Panc1 (cell line): ENCODE results near the gene ARHGAP8. TPM values are rescaled to one million over a fixed set of nuclear protein-coding genes. Genes with fewer than 3 reads are reported as not detected.
"Not testable (repeated sequence)": the region's sequence is repeated elsewhere in the genome, so short reads cannot be mapped to it uniquely, and the experiment has no call there.

Experiments used
- ATAC-seq: fragments of 200-7000 bp; cut with Tn5 transposase; 2 replicates; pipeline ENCODE4 v1.9.1; 2020; ENCODE audit warnings: mild to moderate bottlenecking, moderate library complexity
- BruUV-seq: library from RNA; stranded (reverse); fragments of 400-500 nt; replicated peaks from 2 replicates; lab custom pipeline; 2021; lab: Mats Ljungman, UMichigan
- CTCF ChIA-PET: fragments of 300-600 bp; sonication (Branson Sonifier 250); formaldehyde crosslinking; loops from one replicate; lab custom pipeline; 2022; ENCODE audit warnings: antibody characterized with exemption; lab: Charles Lee
- POLR2A ChIA-PET: fragments of 300-600 bp; sonication (Branson Sonifier 250); formaldehyde crosslinking; loops from one replicate; lab custom pipeline; 2022; ENCODE audit warnings: antibody characterized with exemption; lab: Charles Lee
- DNase-seq: peaks from one replicate; pipeline ENCODE4 v3.0.0-alpha.2; 2010; ENCODE audit warnings: low read depth, low spot score
- H3K27ac ChIP-seq: 2 replicates; pipeline ENCODE4 v1.5.1; 2011; ENCODE audit warnings: mild to moderate bottlenecking, low read length, inconsistent platforms
- H3K27me3 ChIP-seq: fragments of 200-500 bp; sonication (Bioruptor generic); 2 replicates; pipeline ENCODE4 v1.6.0; 2014; ENCODE audit warnings: low read length, inconsistent platforms; ENCODE audit not compliant: control insufficient read depth, insufficient read depth
- H3K36me3 ChIP-seq: fragments of 200-500 bp; sonication (Bioruptor generic); 2 replicates; pipeline ENCODE4 v1.5.1; 2014; ENCODE audit warnings: inconsistent platforms, mild to moderate bottlenecking, low read length, moderate library complexity; ENCODE audit not compliant: control insufficient read depth, insufficient read depth
- H3K4me1 ChIP-seq: 2 replicates; pipeline ENCODE4 v1.5.1; 2011; ENCODE audit warnings: inconsistent platforms, mild to moderate bottlenecking, low read length, moderate library complexity; ENCODE audit not compliant: control insufficient read depth, insufficient read depth
- H3K4me3 ChIP-seq, 2 experiments: 2 replicates each; pipeline ENCODE4 v1.5.1; 2011 to 2012; ENCODE audit warnings: low read depth in 2 of 2, low read length in 2 of 2, mild to moderate bottlenecking in 2 of 2, inconsistent platforms in 1 of 2, moderate library complexity in 1 of 2
- H3K9me3 ChIP-seq: fragments of 200-500 bp; sonication (Bioruptor generic); 2 replicates; pipeline ENCODE4 v1.5.1; 2014; ENCODE audit warnings: low read depth, mild to moderate bottlenecking, inconsistent platforms, low read length, moderate library complexity; ENCODE audit not compliant: control insufficient read depth, insufficient read depth
- POLR2AphosphoS5 ChIP-seq: IDR thresholded peaks from 2 replicates; pipeline ENCODE4 v1.6.1; 2012; ENCODE audit warnings: mild to moderate bottlenecking, low read depth, low read length, moderate library complexity
- SIN3A ChIP-seq: IDR thresholded peaks from 2 replicates; pipeline ENCODE4 v1.6.1; 2012; ENCODE audit warnings: low read depth, mild to moderate bottlenecking, low read length, moderate library complexity, borderline replicate concordance; ENCODE audit not compliant: insufficient read depth
- TCF7L2 ChIP-seq: IDR thresholded peaks from 2 replicates; pipeline ENCODE4 v1.6.1; 2011; ENCODE audit warnings: mild to moderate bottlenecking, low read depth, low read length, inconsistent platforms
- in situ Hi-C: cut with HindIII; loops from 2 replicates; pipeline ENCODE4 v1.10.0; 2016; ENCODE audit warnings: low sequenced_read_pairs, low pct_unique_long_range_greater_than_20kb
- intact Hi-C: fragments of 100-400 bp; cut with micrococcal nuclease; formaldehyde crosslinking; loops from one replicate; pipeline ENCODE4 v1.10.0; 2022; ENCODE audit not compliant: unreplicated experiment
- total RNA-seq: library from RNA; stranded (reverse); gene quantifications from one replicate; pipeline ENCODE4 v1.2.1, GENCODE V29; 2021; ENCODE audit not compliant: unreplicated experiment
- TF ChIP-seq, protein P1 (sequence below): fragments of 450-650 bp; IDR thresholded peaks from 2 replicates; pipeline ENCODE4 v1.5.1; 2017; ENCODE audit warnings: mild to moderate bottlenecking
- TF ChIP-seq, protein P2 (sequence below), 2 experiments: IDR thresholded peaks; 2 replicates each; pipeline ENCODE4 v1.6.1; 2011 to 2012; ENCODE audit warnings: low read depth in 2 of 2, control low read depth in 1 of 2, low read length in 1 of 2, mild to moderate bottlenecking in 1 of 2, moderate library complexity in 1 of 2; ENCODE audit not compliant: insufficient read depth in 1 of 2

The ARHGAP8 gene
- total RNA-seq, 1 experiment from 2014 or later: 9.2 TPM

DNA sequence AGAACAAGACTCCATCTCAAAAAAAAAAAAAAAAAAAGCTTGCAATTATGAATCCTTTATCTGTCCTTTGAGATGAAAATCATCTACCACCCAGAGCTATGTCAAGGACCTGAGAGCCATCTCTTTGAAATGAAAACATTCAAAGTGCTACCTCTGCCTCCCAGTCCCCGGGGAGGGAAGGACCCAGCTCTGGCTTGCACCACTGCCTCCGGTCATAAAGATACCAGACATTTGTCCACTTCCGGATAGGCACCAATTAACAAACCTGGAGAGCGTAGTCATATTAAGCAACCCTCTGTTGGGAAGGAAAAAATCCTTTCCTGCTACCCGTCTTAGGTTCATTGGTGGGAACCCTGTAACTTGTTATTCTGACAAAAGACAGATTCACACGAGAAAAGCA lies 98.6 kb downstream of the ARHGAP8 start:
- H3K36me3 ChIP-seq: no peaks in the 10 kb centered on the region
- in situ Hi-C loops: no loop called here
- DNase-seq (no peak), ATAC-seq (no peak)
- H3K27me3 ChIP-seq: no peaks in the 10 kb centered on the region
- no peak overlapping the region for H3K27ac ChIP-seq
- ChIA-PET POLR2A (no interaction called here), CTCF (no interaction called here)
- BruUV-seq: no TSS peak
- H3K4me3 ChIP-seq: no peak overlapping the region
- no peaks in the 10 kb centered on the region for H3K4me1 ChIP-seq
- TF ChIP-seq, protein P1, sequence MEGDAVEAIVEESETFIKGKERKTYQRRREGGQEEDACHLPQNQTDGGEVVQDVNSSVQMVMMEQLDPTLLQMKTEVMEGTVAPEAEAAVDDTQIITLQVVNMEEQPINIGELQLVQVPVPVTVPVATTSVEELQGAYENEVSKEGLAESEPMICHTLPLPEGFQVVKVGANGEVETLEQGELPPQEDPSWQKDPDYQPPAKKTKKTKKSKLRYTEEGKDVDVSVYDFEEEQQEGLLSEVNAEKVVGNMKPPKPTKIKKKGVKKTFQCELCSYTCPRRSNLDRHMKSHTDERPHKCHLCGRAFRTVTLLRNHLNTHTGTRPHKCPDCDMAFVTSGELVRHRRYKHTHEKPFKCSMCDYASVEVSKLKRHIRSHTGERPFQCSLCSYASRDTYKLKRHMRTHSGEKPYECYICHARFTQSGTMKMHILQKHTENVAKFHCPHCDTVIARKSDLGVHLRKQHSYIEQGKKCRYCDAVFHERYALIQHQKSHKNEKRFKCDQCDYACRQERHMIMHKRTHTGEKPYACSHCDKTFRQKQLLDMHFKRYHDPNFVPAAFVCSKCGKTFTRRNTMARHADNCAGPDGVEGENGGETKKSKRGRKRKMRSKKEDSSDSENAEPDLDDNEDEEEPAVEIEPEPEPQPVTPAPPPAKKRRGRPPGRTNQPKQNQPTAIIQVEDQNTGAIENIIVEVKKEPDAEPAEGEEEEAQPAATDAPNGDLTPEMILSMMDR: no peak
- intact Hi-C loops: no loop called here
- no peaks in the 10 kb centered on the region for H3K9me3 ChIP-seq

DNA sequence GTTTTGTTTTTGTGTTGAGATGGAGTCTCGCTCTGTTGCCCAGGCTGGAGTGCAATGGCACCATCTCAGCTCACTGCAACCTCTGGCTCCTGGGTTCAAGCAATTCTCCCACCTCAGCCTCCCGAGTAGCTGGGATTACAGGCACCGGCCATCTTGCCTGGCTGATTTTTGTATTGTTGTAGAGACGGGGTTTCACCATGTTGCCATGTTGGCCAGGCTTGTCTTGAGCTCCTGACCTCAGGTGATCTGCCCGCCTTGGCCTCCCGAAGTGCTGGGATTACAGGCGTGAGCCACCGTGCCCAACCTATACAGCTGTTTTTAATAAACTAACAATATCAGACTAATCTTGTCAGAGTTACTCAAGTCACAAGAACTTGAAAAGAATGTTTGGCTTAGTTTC lies 102.3 kb downstream of the ARHGAP8 start:
- H3K9me3 ChIP-seq, POLR2A ChIA-PET, ATAC-seq, H3K4me3 ChIP-seq, H3K36me3 ChIP-seq, in situ Hi-C loops, intact Hi-C loops, DNase-seq, H3K27me3 ChIP-seq, H3K27ac ChIP-seq, BruUV-seq, CTCF ChIA-PET, H3K4me1 ChIP-seq: not testable (repeated sequence)

DNA sequence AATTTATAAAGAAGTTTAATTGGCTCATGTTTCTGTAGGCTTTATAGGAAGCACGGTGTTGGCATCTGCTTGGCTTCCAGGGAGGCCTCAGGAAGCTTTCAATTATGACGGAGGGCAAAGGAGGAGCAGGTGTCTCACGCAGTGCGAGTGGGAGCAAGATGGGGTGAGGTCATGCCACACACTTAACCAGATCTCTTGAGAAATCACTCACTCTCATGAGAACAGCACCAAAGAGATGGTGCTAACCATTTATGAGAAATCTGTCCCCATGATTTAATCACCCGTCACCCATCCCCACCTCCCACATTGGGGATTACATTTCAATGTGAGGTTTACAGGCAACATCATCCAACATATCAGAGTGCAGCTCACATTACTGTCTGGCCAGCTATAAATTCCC lies 103.5 kb downstream of the ARHGAP8 start:
- ATAC-seq: no peak
- Histone ChIP-seq H3K4me3 (no peak overlapping the region), H3K27ac (no peak overlapping the region), H3K4me1 (no peaks in the 10 kb centered on the region), H3K27me3 (no peaks in the 10 kb centered on the region), H3K9me3 (no peaks in the 10 kb centered on the region), H3K36me3 (no peaks in the 10 kb centered on the region)
- DNase-seq: no peak
- TF ChIP-seq POLR2AphosphoS5 (no peak), TCF7L2 (no peak), SIN3A (no peak)
- TF ChIP-seq, protein P2, sequence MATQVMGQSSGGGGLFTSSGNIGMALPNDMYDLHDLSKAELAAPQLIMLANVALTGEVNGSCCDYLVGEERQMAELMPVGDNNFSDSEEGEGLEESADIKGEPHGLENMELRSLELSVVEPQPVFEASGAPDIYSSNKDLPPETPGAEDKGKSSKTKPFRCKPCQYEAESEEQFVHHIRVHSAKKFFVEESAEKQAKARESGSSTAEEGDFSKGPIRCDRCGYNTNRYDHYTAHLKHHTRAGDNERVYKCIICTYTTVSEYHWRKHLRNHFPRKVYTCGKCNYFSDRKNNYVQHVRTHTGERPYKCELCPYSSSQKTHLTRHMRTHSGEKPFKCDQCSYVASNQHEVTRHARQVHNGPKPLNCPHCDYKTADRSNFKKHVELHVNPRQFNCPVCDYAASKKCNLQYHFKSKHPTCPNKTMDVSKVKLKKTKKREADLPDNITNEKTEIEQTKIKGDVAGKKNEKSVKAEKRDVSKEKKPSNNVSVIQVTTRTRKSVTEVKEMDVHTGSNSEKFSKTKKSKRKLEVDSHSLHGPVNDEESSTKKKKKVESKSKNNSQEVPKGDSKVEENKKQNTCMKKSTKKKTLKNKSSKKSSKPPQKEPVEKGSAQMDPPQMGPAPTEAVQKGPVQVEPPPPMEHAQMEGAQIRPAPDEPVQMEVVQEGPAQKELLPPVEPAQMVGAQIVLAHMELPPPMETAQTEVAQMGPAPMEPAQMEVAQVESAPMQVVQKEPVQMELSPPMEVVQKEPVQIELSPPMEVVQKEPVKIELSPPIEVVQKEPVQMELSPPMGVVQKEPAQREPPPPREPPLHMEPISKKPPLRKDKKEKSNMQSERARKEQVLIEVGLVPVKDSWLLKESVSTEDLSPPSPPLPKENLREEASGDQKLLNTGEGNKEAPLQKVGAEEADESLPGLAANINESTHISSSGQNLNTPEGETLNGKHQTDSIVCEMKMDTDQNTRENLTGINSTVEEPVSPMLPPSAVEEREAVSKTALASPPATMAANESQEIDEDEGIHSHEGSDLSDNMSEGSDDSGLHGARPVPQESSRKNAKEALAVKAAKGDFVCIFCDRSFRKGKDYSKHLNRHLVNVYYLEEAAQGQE (IDR thresholded peaks at IDR 0.05; ENCODE audit: insufficient read depth in 1 of 2, low read depth in 2 of 2, low read length in 1 of 2): no peak
- TF ChIP-seq, protein P1: no peak
- in situ Hi-C loops (no loop called here), intact Hi-C loops (no loop called here)
- POLR2A ChIA-PET: interaction anchor here (0.6 kb wide), 1 partner anchor 113 kb away, joined by 11 read pairs; no protein-coding TSS in a partner anchor
- CTCF ChIA-PET: interaction anchor here (0.6 kb wide), 1 partner anchor 42 kb away, joined by 14 read pairs; no protein-coding TSS in a partner anchor
- BruUV-seq: no TSS peak

DNA sequence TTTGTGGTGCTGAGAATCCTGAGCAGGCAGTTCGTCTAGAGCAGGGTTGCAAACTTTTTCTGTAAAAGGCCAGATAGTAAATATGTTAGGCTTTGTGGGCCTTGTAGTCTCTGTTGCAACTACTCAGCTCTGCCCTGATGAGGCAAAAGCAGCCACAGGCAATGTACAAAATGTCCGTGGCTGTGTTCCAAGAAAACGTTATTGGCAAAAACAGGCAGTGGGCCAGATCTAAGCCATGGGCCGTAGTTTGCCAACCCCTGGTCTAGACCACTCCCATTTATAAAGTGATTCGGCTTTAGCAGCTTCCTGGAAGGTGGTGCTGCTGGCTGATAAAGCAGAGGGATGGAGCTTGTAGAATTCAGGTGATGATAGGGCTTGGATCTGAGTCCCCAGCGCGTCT lies 106.4 kb downstream of the ARHGAP8 start:
- DNase-seq, ATAC-seq, H3K4me1 ChIP-seq, H3K27ac ChIP-seq, in situ Hi-C loops, H3K27me3 ChIP-seq, H3K4me3 ChIP-seq, intact Hi-C loops, CTCF ChIA-PET, BruUV-seq, H3K9me3 ChIP-seq, H3K36me3 ChIP-seq, POLR2A ChIA-PET: not testable (repeated sequence)
